Mucosa of descending colon (tissue), 3 donors: ENCODE data around the gene MTA2. TPM values are rescaled to one million over a fixed set of nuclear protein-coding genes. Genes with fewer than 3 reads are reported as not detected.

Experiments
- ATAC-seq: fragments of 200-7000 bp; cut with Tn5 transposase; one replicate; pipeline ENCODE4 v1.9.1; 2020; ENCODE audit warnings: mild to moderate bottlenecking, moderate library complexity
- DNase-seq, 3 donors: peaks; one replicate each; pipeline ENCODE4 v3.0.0-alpha.2; 2020
- H3K36me3 ChIP-seq: fragments of 200-600 bp; one replicate; pipeline ENCODE4 v1.8.0; 2021; ENCODE audit warnings: low read depth, mild to moderate bottlenecking
- H3K4me1 ChIP-seq: fragments of 200-600 bp; one replicate; pipeline ENCODE4 v1.8.0; 2021; ENCODE audit warnings: low read depth, mild to moderate bottlenecking
- H3K4me3 ChIP-seq: fragments of 200-600 bp; one replicate; pipeline ENCODE4 v1.8.0; 2021; ENCODE audit warnings: mild to moderate bottlenecking
- H3K9me3 ChIP-seq: fragments of 200-600 bp; one replicate; pipeline ENCODE4 v1.8.0; 2021; ENCODE audit warnings: mild to moderate bottlenecking
- intact Hi-C, 2 donors: fragments of 100-400 bp; cut with DNase I in 1 of 2; cut with micrococcal nuclease in 1 of 2; formaldehyde crosslinking; loops; one replicate each; pipeline versions ENCODE4 v1.11.0 to v1.11.1; 2022; cut with DNase I, micrococcal nuclease
- total RNA-seq, 3 donors: library from RNA; stranded (reverse); fragmentation: NEBNext Ultra II Directional in 2 of 3; extraction: Animal tissue kit (Norgen Biotek cat#: 25700) in 2 of 3; gene quantifications; one replicate each; pipeline versions ENCODE4 v1.2.1 to v1.2.4, GENCODE V29; 2021 to 2023
- TF ChIP-seq, protein P1 (sequence below): fragments of 200-600 bp; IDR thresholded peaks from one replicate; pipeline ENCODE4 v1.8.0; 2022; ENCODE audit warnings: antibody characterized with exemption, mild to moderate bottlenecking
- donor health status: DM: no; HTN: no; CAD: no; lungs with moderate emphysema.
- donor health status: DM: no; HTN: no; CAD: no.
- donor health status: DM: no; HTN: yes; CAD: no.

Gene MTA2
- total RNA-seq, 3 donors from 2014 or later = 70.7 to 92.1 (median 89.6) TPM

DNA sequence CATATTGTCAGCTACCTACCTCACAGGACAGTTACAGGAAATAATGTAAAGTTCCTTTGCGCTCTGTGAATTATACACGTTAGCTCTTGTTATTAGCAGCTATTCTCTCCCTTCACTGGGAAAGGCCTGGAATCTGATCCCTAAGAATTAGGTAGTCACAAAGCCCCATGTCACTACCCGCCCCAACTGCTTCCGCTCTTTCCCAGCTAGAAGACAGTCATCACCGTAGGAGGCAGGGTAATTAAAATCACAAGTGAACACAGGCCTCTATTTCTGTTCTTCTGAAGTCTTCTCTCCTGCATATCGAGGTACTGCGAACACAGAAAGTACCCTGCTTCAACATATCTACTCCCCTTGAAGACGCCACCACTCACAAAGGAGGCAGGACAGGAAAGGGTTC, 42.5 kb downstream of the MTA2 start:
- Histone ChIP-seq H3K36me3 (peaks cover 4% of the 10 kb centered on the region), H3K4me1 (peaks cover 51% of the 10 kb centered on the region), H3K4me3 (no peak overlapping the region), H3K9me3 (no peaks in the 10 kb centered on the region)
- DNase-seq = no peak
- TF ChIP-seq, protein P1, sequence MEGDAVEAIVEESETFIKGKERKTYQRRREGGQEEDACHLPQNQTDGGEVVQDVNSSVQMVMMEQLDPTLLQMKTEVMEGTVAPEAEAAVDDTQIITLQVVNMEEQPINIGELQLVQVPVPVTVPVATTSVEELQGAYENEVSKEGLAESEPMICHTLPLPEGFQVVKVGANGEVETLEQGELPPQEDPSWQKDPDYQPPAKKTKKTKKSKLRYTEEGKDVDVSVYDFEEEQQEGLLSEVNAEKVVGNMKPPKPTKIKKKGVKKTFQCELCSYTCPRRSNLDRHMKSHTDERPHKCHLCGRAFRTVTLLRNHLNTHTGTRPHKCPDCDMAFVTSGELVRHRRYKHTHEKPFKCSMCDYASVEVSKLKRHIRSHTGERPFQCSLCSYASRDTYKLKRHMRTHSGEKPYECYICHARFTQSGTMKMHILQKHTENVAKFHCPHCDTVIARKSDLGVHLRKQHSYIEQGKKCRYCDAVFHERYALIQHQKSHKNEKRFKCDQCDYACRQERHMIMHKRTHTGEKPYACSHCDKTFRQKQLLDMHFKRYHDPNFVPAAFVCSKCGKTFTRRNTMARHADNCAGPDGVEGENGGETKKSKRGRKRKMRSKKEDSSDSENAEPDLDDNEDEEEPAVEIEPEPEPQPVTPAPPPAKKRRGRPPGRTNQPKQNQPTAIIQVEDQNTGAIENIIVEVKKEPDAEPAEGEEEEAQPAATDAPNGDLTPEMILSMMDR = no peak
- no peak for ATAC-seq
- intact Hi-C loops = loop anchor here in 1 of 2 donors (5.0 kb wide), 1 partner anchor 137 kb away; no protein-coding TSS in a partner anchor

DNA sequence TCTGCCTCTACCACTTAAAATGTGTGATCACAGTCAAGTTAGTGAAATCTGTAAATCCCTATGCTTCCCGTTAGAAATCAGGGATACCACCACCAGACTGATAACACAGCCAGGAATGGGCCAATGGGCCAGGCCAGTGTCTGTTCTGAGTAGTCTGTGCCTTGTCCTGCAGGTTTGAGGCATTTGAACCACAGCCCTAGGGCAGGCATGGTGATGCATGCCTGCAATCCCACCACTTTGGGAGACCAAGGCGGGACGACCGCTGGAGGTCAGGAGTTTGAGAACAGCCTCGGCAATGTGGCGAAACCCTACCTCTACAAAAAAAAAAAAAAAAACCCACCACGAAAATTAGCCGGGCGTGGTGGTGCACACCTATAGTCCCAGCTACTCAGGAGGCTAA, 43.0 kb downstream of the MTA2 start:
- TF ChIP-seq, protein P1 = no peak
- Histone ChIP-seq H3K4me3 (no peak overlapping the region), H3K4me1 (peaks cover 57% of the 10 kb centered on the region), H3K36me3 (peaks cover 4% of the 10 kb centered on the region), H3K9me3 (no peaks in the 10 kb centered on the region)
- ATAC-seq (no peak), DNase-seq (peak in 1 of 3 donors; percentile 54)
- intact Hi-C loops = loop anchor here in 1 of 2 donors (5.0 kb wide), 1 partner anchor 136 kb away; no protein-coding TSS in a partner anchor

DNA sequence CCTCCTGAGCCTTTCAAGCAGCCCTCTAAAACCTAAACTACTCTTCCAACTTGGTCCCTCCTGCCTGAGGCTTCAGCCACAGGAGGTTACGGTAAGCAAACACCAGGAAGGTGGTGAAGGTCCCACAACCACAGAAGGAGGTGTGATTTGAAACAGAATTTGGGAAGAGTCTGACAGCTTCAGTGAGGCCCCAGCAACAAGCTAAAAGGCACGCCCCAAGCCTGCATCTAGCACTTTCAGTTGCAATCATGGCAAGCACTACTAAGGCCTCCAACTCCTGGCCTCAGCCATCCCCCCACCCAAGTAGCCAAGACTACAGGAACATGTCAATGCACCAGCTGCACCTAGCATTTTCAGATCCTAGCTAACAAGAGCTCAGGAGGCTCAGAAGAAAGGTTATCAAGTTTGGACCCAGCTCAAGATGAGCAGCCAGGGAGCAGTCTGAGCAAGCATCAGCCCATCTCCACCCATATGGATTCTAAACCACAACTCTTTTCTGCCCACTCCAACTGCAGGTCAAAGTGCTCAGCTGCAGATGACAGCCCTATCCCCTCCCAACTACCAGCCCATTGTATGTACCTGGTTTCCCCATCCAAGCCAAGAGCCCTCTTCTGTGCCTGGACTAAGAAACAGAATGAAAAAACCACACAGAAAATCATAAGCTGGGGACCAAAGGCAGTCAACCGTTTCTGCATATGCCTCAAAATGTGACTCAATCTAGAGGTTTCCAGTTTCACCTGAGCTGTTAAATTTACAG, 44.6 kb downstream of the MTA2 start:
- H3K4me3 ChIP-seq = no peak overlapping the region
- no peak for ATAC-seq
- peaks cover 4% of the 10 kb centered on the region for H3K36me3 ChIP-seq
- intact Hi-C loops = loop anchor here in 1 of 2 donors (5.0 kb wide), 1 partner anchor 135 kb away; no protein-coding TSS in a partner anchor
- peak; percentile 54 to 68 (median 60) for DNase-seq
- TF ChIP-seq, protein P1 = no peak
- peaks cover 73% of the 10 kb centered on the region for H3K4me1 ChIP-seq
- no peaks in the 10 kb centered on the region for H3K9me3 ChIP-seq

DNA sequence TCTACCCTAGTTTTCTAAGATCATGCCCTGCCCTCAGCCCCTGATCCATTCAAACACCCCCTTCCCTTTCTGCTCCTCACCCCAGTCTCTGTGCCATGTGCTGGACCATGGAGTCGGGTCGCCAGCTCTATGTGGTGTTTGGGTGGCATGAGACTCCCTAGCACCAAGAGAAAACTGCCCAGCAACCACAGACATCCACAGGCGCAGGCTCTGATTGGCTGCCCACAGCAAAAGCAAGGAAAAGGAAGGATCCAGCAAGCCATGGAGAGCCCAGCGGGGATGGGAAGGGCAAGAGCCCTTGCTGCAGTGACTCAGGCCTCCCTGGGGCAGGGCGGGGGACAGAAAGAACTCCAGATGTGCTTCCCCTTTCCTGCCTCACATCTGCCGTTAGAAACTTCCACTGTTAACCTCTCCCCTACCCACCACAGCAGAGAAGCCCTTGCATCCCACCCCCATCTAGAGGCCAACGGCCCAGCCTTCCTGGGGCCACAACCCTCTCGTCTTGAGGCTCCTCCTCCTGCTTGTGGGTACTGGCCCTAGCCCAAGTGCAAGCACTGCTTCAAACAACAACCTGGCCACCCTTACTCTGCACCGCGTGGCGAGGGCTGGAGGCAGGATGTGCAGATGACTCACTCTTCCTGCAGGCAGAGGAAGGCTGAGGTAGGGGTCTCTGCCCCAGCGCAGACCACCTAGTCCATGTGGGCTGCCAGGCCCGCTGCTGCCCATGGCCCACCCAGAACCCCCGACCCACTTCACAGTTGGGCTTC, 45.4 kb downstream of the MTA2 start:
- Histone ChIP-seq H3K9me3 (no peaks in the 10 kb centered on the region), H3K4me3 (no peak overlapping the region), H3K36me3 (peaks cover 4% of the 10 kb centered on the region), H3K4me1 (peaks cover 80% of the 10 kb centered on the region)
- DNase-seq (peak; percentile 87 to 95 (median 87)), ATAC-seq (peak; percentile 59)
- TF ChIP-seq, protein P1 = no peak
- intact Hi-C loops = loop anchor here in 1 of 2 donors (5.0 kb wide), 1 partner anchor 134 kb away; no protein-coding TSS in a partner anchor

DNA sequence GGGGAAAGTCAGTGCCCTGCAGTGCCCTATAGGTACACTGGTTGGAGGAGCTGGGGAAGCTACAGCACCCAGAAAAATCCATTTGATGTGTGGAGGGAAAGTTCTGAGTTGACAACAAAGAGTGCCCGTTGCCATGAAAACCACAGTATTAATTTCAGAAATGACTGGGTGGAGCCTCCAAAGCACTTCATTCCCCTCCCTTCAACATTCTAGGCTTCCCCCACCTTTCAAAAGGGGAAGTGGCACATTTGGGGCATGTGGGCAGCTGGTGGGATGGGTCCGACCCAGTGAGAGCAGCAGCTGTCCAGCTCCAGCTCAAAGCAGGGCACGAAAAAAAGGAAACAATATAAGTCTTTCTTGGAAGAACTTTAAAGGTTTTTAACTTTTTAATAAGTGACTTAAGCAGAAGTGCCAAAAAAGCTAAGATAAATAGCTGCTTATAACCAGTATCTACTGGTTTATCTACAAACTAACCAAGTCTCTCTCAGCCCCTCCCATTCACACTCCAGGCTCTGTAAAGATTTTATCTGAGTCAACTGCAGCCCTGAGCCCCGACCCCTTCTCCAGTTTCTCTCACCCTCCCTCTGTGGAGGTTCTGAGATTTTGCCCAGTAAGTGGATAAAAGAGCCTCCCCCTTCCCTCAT, 46.1 kb downstream of the MTA2 start:
- H3K4me1 ChIP-seq = peaks cover 78% of the 10 kb centered on the region
- H3K4me3 ChIP-seq = no peak overlapping the region
- intact Hi-C loops = loop anchor here in 1 of 2 donors (5.0 kb wide), 1 partner anchor 133 kb away; no protein-coding TSS in a partner anchor
- TF ChIP-seq, protein P1 = no peak
- no peak for ATAC-seq
- peaks cover 4% of the 10 kb centered on the region for H3K36me3 ChIP-seq
- peak in 2 of 3 donors; percentile 49 to 53 for DNase-seq
- no peaks in the 10 kb centered on the region for H3K9me3 ChIP-seq
